Gastroesophageal sphincter (tissue), 4 donors: ENCODE results near the gene CCDC92. TPM values are rescaled to one million over a fixed set of nuclear protein-coding genes. Genes with fewer than 3 reads are reported as not detected.

Source experiments
- ATAC-seq: fragments of 150-250 bp; one replicate; pipeline ENCODE4 v1.9.1; 2016; ENCODE audit warnings: mild to moderate bottlenecking, moderate library complexity
- H3K27ac ChIP-seq, 4 donors: fragments of 200-600 bp; sonication (generic) in 3 of 4; 1 replicate in 3 of 4; 2 replicates in 1 of 4; pipeline ENCODE4 v1.5.1; 2016 to 2019
- H3K27me3 ChIP-seq: fragments of 200-600 bp; sonication (generic); one replicate; pipeline ENCODE4 v1.5.1; 2019
- H3K36me3 ChIP-seq, 2 donors: fragments of 200-600 bp; sonication (generic); one replicate each; pipeline ENCODE4 v1.5.1; 2019; ENCODE audit warnings: control low read depth in 1 of 2
- H3K4me1 ChIP-seq, 3 donors: fragments of 200-600 bp; sonication (generic); 1 replicate in 2 of 3; 2 replicates in 1 of 3; pipeline ENCODE4 v1.5.1; 2016 to 2019; ENCODE audit warnings: control low read depth in 2 of 3
- H3K4me3 ChIP-seq, 2 donors: fragments of 200-600 bp; sonication (generic); one replicate each; pipeline ENCODE4 v1.5.1; 2019; ENCODE audit warnings: mild to moderate bottlenecking in 1 of 2, moderate library complexity in 1 of 2
- H3K9me3 ChIP-seq, 3 donors: fragments of 200-600 bp; sonication (generic); one replicate each; pipeline ENCODE4 v1.5.1; 2017 to 2019; ENCODE audit warnings: control low read depth in 2 of 3
- CTCF ChIP-seq, 4 experiments: fragments of 200-600 bp in 2 of 4; fragments of 450-650 bp in 2 of 4; sonication (generic) in 1 of 4; IDR thresholded peaks; one replicate each; pipeline ENCODE4 v1.5.1; 2017 to 2019; ENCODE audit warnings: antibody characterized with exemption in 4 of 4, mild to moderate bottlenecking in 2 of 4, moderate library complexity in 2 of 4
- EP300 ChIP-seq: sonication (generic); formaldehyde crosslinking; IDR thresholded peaks from one replicate; pipeline ENCODE4 v1.6.1; 2017; ENCODE audit warnings: antibody characterized with exemption, mild to moderate bottlenecking
- POLR2A ChIP-seq, 2 donors: fragments of 450-650 bp; IDR thresholded peaks; one replicate each; pipeline ENCODE4 v1.6.1; 2017; ENCODE audit warnings: antibody characterized with exemption in 2 of 2, mild to moderate bottlenecking in 2 of 2, moderate library complexity in 1 of 2
- POLR2AphosphoS5 ChIP-seq: sonication (generic); formaldehyde crosslinking; IDR thresholded peaks from one replicate; pipeline ENCODE4 v1.6.1; 2017; ENCODE audit warnings: antibody characterized with exemption
- WGBS, 2 donors: methylation state at CpG; one replicate each; pipeline ENCODE4 v1.1.5; 2018; ENCODE audit warnings: low coverage in 1 of 2; 5-methylcytosine and 5-hydroxymethylcytosine counted together
- total RNA-seq, 4 donors: library from RNA; depleted of rRNA; stranded (reverse); fragments of >200 nt; gene quantifications; one replicate each; pipeline ENCODE4 v1.1.0, GENCODE V29; 2016

The CCDC92 gene
- total RNA-seq, 4 donors from 2014 or later: 26.2 to 74.3 (median 34.2) TPM

- ATAC-seq: no peak
- TF ChIP-seq EP300 (no peak), POLR2AphosphoS5 (no peak), CTCF (IDR thresholded peaks at IDR 0.05) (no peak), POLR2A (IDR thresholded peaks at IDR 0.05) (no peak)
- no peaks in the 10 kb centered on the region for H3K27me3 ChIP-seq
- H3K36me3 ChIP-seq: peaks cover 0 to 12% of the 10 kb centered on the region in 2 donors
- H3K27ac ChIP-seq: no peak overlapping the region
- H3K4me3 ChIP-seq: no peak overlapping the region
- WGBS, 2 donors: 87 to 97% methylated on average over 3 to 9 of the region's 9 CpGs
- H3K9me3 ChIP-seq: no peaks in the 10 kb centered on the region
- no peaks in the 10 kb centered on the region for H3K4me1 ChIP-seq
Observed at GRCh38 chr12:123960029-123960735, 12.4 kb downstream of the CCDC92 start.

DNA sequence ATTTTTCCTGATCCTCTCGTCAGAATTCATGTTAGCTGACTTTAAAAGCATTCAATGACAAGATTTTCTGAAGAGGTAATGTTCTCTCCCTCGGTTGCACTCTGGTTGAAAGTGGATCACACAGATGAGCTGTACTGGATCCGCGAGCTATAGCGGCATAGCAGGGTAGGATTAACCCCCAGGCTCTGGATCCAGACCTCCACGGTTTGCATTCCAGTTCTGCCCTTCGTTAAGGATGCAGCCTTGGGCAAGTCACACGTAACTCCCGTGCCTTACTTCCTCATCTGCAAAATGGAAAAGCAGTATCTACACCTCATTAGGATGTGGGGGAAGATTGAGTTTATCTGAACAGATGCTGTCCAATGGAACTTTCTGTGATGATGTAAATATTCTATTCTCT lies 13.8 kb downstream of the CCDC92 start:
- H3K27ac ChIP-seq: no peak overlapping the region
- no peak for ATAC-seq
- H3K4me1 ChIP-seq: no peaks in the 10 kb centered on the region
- no peaks in the 10 kb centered on the region for H3K9me3 ChIP-seq
- 83 to 92% methylated on average over 4 to 9 of the region's 9 CpGs for WGBS, 2 donors
- peaks cover 0 to 12% of the 10 kb centered on the region in 2 donors for H3K36me3 ChIP-seq
- TF ChIP-seq POLR2AphosphoS5 (no peak), CTCF (IDR thresholded peaks at IDR 0.05) (no peak), EP300 (no peak), POLR2A (IDR thresholded peaks at IDR 0.05) (no peak)
- H3K27me3 ChIP-seq: no peaks in the 10 kb centered on the region
- H3K4me3 ChIP-seq: no peak overlapping the region

DNA sequence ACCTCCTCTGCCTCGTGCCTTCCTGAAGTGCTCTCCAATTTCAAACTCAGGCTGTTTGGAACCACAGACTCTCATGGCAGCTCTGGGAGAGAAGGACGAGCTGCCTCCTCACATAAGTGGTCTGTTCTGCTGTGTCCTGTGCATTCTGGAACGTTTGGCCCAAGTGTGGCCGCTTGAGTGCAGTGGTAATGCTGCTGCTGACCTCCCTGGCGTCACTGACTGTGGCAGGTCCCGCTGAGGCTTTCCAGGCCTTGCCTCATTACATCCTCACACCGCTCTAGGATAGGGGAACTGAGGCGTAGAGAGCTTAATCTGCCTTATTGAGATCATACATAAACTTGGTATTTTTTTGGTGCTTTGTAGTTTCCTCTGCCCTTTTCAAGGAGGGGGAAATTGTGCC lies 14.2 kb downstream of the CCDC92 start:
- TF ChIP-seq POLR2AphosphoS5: no peak
- no peak for TF ChIP-seq CTCF (IDR thresholded peaks at IDR 0.05)
- Histone ChIP-seq H3K9me3 (no peaks in the 10 kb centered on the region), H3K27ac (no peak overlapping the region), H3K4me3 (no peak overlapping the region), H3K4me1 (no peaks in the 10 kb centered on the region), H3K36me3 (peaks cover 0 to 12% of the 10 kb centered on the region in 2 donors), H3K27me3 (no peaks in the 10 kb centered on the region)
- no peak for ATAC-seq
- WGBS, 2 donors: 76 to 80% methylated on average over 1 to 6 of the region's 8 CpGs

GRCh38 chr12:123957196-123957595 lies 15.4 kb downstream of the CCDC92 start:
- WGBS, 2 donors: 88 to 100% methylated on average over 1 to 3 of the region's 3 CpGs
- H3K36me3 ChIP-seq: peaks cover 0 to 12% of the 10 kb centered on the region in 2 donors
- ATAC-seq: no peak
- peaks cover 0 to 3% (median 0%) of the 10 kb centered on the region in 3 donors for H3K4me1 ChIP-seq
- H3K27me3 ChIP-seq: no peaks in the 10 kb centered on the region
- H3K9me3 ChIP-seq: no peaks in the 10 kb centered on the region
- TF ChIP-seq POLR2A (IDR thresholded peaks at IDR 0.05): no peak
- no peak for TF ChIP-seq CTCF (IDR thresholded peaks at IDR 0.05)
- TF ChIP-seq POLR2AphosphoS5: no peak
- no peak for TF ChIP-seq EP300
- no peak overlapping the region for H3K4me3 ChIP-seq
- H3K27ac ChIP-seq: no peak overlapping the region

DNA sequence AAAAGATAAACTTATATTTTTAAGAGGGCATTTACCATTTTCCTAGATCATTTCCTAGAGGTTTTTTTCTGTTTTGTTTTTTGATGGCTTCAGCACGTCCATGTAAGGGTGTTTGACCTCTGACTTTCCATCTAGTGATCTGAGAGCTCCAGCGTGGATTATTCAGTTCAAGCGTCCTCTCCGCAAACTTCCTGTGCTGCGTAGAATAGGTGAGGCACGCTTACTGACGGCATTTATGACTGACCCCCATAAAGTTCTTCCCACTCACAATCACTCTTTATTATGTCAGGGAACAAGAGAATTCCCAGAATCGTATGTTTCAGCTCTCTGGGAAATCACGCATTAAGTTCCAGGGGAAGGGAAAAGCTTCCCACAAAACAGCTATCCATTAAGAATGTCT lies 16.4 kb downstream of the CCDC92 start:
- Histone ChIP-seq H3K27ac (no peak overlapping the region), H3K4me1 (peaks cover 0 to 13% (median 0%) of the 10 kb centered on the region in 3 donors)
- 82 to 100% methylated on average over 2 to 9 of the region's 9 CpGs for WGBS, 2 donors

More for the DNA sequence above, 16.4 kb downstream of the CCDC92 start:
- TF ChIP-seq EP300 (no peak), POLR2AphosphoS5 (no peak), CTCF (IDR thresholded peaks at IDR 0.05) (no peak), POLR2A (IDR thresholded peaks at IDR 0.05) (no peak)
- no peak overlapping the region for H3K4me3 ChIP-seq
- no peaks in the 10 kb centered on the region for H3K27me3 ChIP-seq
- no peaks in the 10 kb centered on the region for H3K9me3 ChIP-seq
- ATAC-seq: no peak
- H3K36me3 ChIP-seq: peaks cover 0 to 12% of the 10 kb centered on the region in 2 donors
